Gastroesophageal sphincter (tissue), 3 donors: ENCODE results near the gene PLEK2.

ENCODE experiments used
- CTCF ChIP-seq, 4 experiments: fragments of 200-600 bp in 2 of 4; fragments of 450-650 bp in 2 of 4; sonication (generic) in 1 of 4; IDR thresholded peaks; one replicate each; pipeline ENCODE4 v1.5.1; 2017 to 2019; ENCODE audit warnings: antibody characterized with exemption in 4 of 4, mild to moderate bottlenecking in 2 of 4, moderate library complexity in 2 of 4
- EP300 ChIP-seq: sonication (generic); formaldehyde crosslinking; IDR thresholded peaks from one replicate; pipeline ENCODE4 v1.6.1; 2017; ENCODE audit warnings: antibody characterized with exemption, mild to moderate bottlenecking
- POLR2A ChIP-seq, 2 donors: fragments of 450-650 bp; IDR thresholded peaks; one replicate each; pipeline ENCODE4 v1.6.1; 2017; ENCODE audit warnings: antibody characterized with exemption in 2 of 2, mild to moderate bottlenecking in 2 of 2, moderate library complexity in 1 of 2
- POLR2AphosphoS5 ChIP-seq: sonication (generic); formaldehyde crosslinking; IDR thresholded peaks from one replicate; pipeline ENCODE4 v1.6.1; 2017; ENCODE audit warnings: antibody characterized with exemption

- TF ChIP-seq POLR2AphosphoS5, result no peak
- no peak for TF ChIP-seq CTCF (IDR thresholded peaks at IDR 0.05)
- TF ChIP-seq EP300, result no peak
- no peak for TF ChIP-seq POLR2A (IDR thresholded peaks at IDR 0.05)
These were observed 4.1 kb upstream of the PLEK2 start for GRCh38 chr14:67416085-67416484.
